ENCODE data around the gene CAPN2. TPM values are rescaled to one million over a fixed set of nuclear protein-coding genes. Genes with fewer than 3 reads are reported as not detected.
A peak's percentile ranks its signal among the peaks of the same experiment; 100 is the strongest.

CAPN2 gene
- total RNA-seq, 1 experiment from 2014 or later, result not detected

DNA sequence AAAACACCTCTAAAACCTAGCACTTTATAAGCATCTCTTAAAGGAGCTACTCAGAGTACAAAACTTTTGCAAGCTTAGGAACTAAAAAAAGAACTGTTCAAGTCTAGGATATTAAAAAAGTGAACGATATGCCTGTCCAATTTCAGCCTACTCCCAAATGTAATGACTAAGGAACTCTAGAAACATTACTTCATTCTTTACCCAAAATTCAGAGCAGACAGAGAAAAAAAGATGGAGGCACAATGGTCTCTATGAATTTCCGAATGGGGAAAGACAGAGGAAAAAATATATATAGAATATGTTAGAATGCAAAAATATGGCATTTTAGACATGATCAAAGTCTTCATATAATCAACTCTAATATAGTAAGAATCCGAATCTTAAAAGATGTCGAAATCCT, 72.2 kb downstream of the CAPN2 start:
- Histone ChIP-seq H2AFZ (ENCODE audit: low read length) (no peak overlapping the region), H3K4me2 (ENCODE audit: low read depth, low read length, poor library complexity, severe bottlenecking) (no peak overlapping the region), H4K20me1 (ENCODE audit: insufficient read depth, low read depth, low read length) (no peaks in the 10 kb centered on the region), H3K27me3 (ENCODE audit: low read length) (no peaks in the 10 kb centered on the region), H3K4me3 (ENCODE audit: low read length) (no peak overlapping the region), H3K27ac (ENCODE audit: low read length) (no peak overlapping the region), H3K9me2 (replicated peaks; ENCODE audit: insufficient read depth, low read length) (no peaks in the 10 kb centered on the region), H3K9me3 (ENCODE audit: low read length) (no peaks in the 10 kb centered on the region), H3K4me1 (ENCODE audit: low read length) (no peaks in the 10 kb centered on the region), H3K36me3 (ENCODE audit: insufficient read depth, low read length) (no peaks in the 10 kb centered on the region), H3K9ac (ENCODE audit: low read length) (no peak overlapping the region), H3K79me2 (ENCODE audit: low read length) (no peaks in the 10 kb centered on the region)
- no peak for DNase-seq

DNA sequence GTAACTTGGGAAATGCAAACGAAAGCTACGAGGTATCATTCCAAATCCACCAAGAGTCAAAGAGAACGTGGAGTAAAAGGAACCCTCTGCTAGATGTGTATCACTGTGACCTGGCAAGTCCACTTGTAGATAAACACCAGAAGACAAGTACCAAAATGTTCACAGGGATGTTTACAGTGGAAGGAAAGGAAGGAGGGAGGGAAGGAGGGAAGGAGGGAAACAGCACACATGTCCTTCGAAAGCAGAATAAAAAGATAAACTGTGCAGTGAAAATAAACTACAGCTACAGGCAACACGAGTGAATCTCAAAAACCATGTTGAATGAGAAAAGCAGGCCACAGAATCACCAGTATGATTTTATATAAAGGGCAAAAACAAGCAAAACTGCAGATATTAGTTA, 73.5 kb downstream of the CAPN2 start:
- H3K79me2 ChIP-seq (ENCODE audit: low read length), result no peaks in the 10 kb centered on the region
- H3K4me3 ChIP-seq (ENCODE audit: low read length), result no peak overlapping the region
- H3K9me2 ChIP-seq (replicated peaks; ENCODE audit: insufficient read depth, low read length), result no peaks in the 10 kb centered on the region
- H4K20me1 ChIP-seq (ENCODE audit: insufficient read depth, low read depth, low read length), result no peaks in the 10 kb centered on the region
- no peak overlapping the region for H2AFZ ChIP-seq (ENCODE audit: low read length)
- no peak overlapping the region for H3K27ac ChIP-seq (ENCODE audit: low read length)
- DNase-seq, result no peak
- no peak overlapping the region for H3K4me2 ChIP-seq (ENCODE audit: low read depth, low read length, poor library complexity, severe bottlenecking)
- no peaks in the 10 kb centered on the region for H3K27me3 ChIP-seq (ENCODE audit: low read length)
- H3K9me3 ChIP-seq (ENCODE audit: low read length), result no peaks in the 10 kb centered on the region
- no peak overlapping the region for H3K9ac ChIP-seq (ENCODE audit: low read length)
- no peaks in the 10 kb centered on the region for H3K4me1 ChIP-seq (ENCODE audit: low read length)
- no peaks in the 10 kb centered on the region for H3K36me3 ChIP-seq (ENCODE audit: insufficient read depth, low read length)

- Histone ChIP-seq H3K4me3 (ENCODE audit: low read length) (no peak overlapping the region), H3K9me2 (replicated peaks; ENCODE audit: insufficient read depth, low read length) (no peaks in the 10 kb centered on the region), H3K4me1 (ENCODE audit: low read length) (no peaks in the 10 kb centered on the region), H2AFZ (ENCODE audit: low read length) (no peak overlapping the region), H3K9ac (ENCODE audit: low read length) (no peak overlapping the region), H4K20me1 (ENCODE audit: insufficient read depth, low read depth, low read length) (no peaks in the 10 kb centered on the region), H3K79me2 (ENCODE audit: low read length) (no peaks in the 10 kb centered on the region), H3K27me3 (ENCODE audit: low read length) (no peaks in the 10 kb centered on the region), H3K27ac (ENCODE audit: low read length) (no peak overlapping the region), H3K4me2 (ENCODE audit: low read depth, low read length, poor library complexity, severe bottlenecking) (no peak overlapping the region), H3K9me3 (ENCODE audit: low read length) (no peaks in the 10 kb centered on the region), H3K36me3 (ENCODE audit: insufficient read depth, low read length) (no peaks in the 10 kb centered on the region)
- peak; percentile 14 for DNase-seq
Measured at GRCh38 chr1:223788746-223789415, 76.5 kb downstream of the CAPN2 start.

GRCh38 chr1:223792046-223792445, 79.7 kb downstream of the CAPN2 start:
- Histone ChIP-seq H3K36me3 (ENCODE audit: insufficient read depth, low read length) (no peaks in the 10 kb centered on the region), H3K27me3 (ENCODE audit: low read length) (no peaks in the 10 kb centered on the region), H3K79me2 (ENCODE audit: low read length) (no peaks in the 10 kb centered on the region), H2AFZ (ENCODE audit: low read length) (no peak overlapping the region), H3K4me2 (ENCODE audit: low read depth, low read length, poor library complexity, severe bottlenecking) (no peak overlapping the region), H3K9me2 (replicated peaks; ENCODE audit: insufficient read depth, low read length) (no peaks in the 10 kb centered on the region), H3K4me3 (ENCODE audit: low read length) (no peak overlapping the region), H3K27ac (ENCODE audit: low read length) (no peak overlapping the region), H3K9me3 (ENCODE audit: low read length) (no peaks in the 10 kb centered on the region), H4K20me1 (ENCODE audit: insufficient read depth, low read depth, low read length) (no peaks in the 10 kb centered on the region), H3K4me1 (ENCODE audit: low read length) (no peaks in the 10 kb centered on the region), H3K9ac (ENCODE audit: low read length) (no peak overlapping the region)
- peak; percentile 20 for DNase-seq

DNA sequence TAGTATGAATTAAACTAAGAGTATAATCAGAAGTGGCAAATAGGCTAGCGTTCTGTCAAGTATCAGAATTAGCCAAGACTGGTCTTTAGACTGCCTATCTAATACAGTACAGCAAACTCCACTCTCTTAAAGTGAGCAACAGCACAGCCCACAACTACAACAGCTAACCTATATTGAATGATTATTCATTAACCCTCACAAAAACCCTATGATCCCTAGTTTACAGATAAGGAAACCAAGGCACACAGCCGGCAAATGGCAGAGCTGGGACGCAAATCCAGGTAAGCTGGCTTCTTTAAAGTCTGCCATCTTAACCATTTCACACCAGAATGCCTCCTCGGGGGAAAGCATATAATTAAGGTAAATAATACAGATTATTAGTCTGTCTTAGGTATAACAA, 81.4 kb downstream of the CAPN2 start:
- no peaks in the 10 kb centered on the region for H3K36me3 ChIP-seq (ENCODE audit: insufficient read depth, low read length)
- no peak overlapping the region for H2AFZ ChIP-seq (ENCODE audit: low read length)

DNA sequence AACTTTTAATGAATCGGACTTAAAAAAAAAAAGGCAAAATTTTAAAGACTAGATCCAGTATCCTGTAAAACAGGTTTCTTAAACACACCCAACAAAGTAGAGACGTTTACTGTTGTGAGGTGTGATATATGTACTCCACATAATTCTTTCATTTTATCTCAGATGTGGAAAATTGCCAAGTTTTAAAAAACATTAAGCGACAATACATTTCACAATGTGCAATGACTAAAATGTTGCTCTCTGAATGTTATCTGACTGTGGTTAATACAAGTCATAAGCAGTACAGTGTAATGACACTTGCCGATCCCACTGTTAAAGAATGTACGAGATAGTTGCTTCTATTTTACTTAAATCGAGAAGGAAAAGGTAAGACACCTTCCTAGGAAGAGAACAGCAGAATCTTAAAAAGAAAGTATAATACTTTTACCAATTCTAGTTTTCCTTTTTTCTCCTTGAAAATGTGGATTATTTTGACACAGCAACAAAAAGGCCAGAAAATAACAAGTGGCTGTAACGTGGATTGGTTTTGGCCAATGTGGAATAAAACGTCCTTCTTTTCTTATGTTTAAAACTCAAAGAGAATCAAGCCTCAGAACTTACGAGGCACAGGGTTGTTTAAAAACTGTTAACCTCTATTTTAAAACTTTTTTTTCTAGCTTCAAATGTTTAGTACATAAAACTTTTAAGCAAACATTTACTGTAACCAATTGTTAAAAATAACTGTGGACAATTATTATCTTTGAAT, 82.0 kb downstream of the CAPN2 start:
- Histone ChIP-seq H2AFZ (ENCODE audit: low read length) (no peak overlapping the region), H3K9ac (ENCODE audit: low read length) (no peak overlapping the region), H3K4me1 (ENCODE audit: low read length) (no peaks in the 10 kb centered on the region), H3K4me3 (ENCODE audit: low read length) (no peak overlapping the region), H3K27me3 (ENCODE audit: low read length) (no peaks in the 10 kb centered on the region), H3K4me2 (ENCODE audit: low read depth, low read length, poor library complexity, severe bottlenecking) (no peak overlapping the region), H3K36me3 (ENCODE audit: insufficient read depth, low read length) (no peaks in the 10 kb centered on the region), H3K79me2 (ENCODE audit: low read length) (no peaks in the 10 kb centered on the region), H3K9me2 (replicated peaks; ENCODE audit: insufficient read depth, low read length) (no peaks in the 10 kb centered on the region), H3K9me3 (ENCODE audit: low read length) (no peaks in the 10 kb centered on the region), H3K27ac (ENCODE audit: low read length) (no peak overlapping the region), H4K20me1 (ENCODE audit: insufficient read depth, low read depth, low read length) (no peaks in the 10 kb centered on the region)
- no peak for DNase-seq

More for the DNA sequence above, 81.4 kb downstream of the CAPN2 start:
- Histone ChIP-seq H3K9me2 (replicated peaks; ENCODE audit: insufficient read depth, low read length) (no peaks in the 10 kb centered on the region), H3K4me1 (ENCODE audit: low read length) (no peaks in the 10 kb centered on the region), H3K4me2 (ENCODE audit: low read depth, low read length, poor library complexity, severe bottlenecking) (no peak overlapping the region), H4K20me1 (ENCODE audit: insufficient read depth, low read depth, low read length) (no peaks in the 10 kb centered on the region), H3K27ac (ENCODE audit: low read length) (no peak overlapping the region), H3K9ac (ENCODE audit: low read length) (no peak overlapping the region), H3K4me3 (ENCODE audit: low read length) (no peak overlapping the region), H3K27me3 (ENCODE audit: low read length) (no peaks in the 10 kb centered on the region), H3K9me3 (ENCODE audit: low read length) (no peaks in the 10 kb centered on the region), H3K79me2 (ENCODE audit: low read length) (no peaks in the 10 kb centered on the region)
- no peak for DNase-seq

DNA sequence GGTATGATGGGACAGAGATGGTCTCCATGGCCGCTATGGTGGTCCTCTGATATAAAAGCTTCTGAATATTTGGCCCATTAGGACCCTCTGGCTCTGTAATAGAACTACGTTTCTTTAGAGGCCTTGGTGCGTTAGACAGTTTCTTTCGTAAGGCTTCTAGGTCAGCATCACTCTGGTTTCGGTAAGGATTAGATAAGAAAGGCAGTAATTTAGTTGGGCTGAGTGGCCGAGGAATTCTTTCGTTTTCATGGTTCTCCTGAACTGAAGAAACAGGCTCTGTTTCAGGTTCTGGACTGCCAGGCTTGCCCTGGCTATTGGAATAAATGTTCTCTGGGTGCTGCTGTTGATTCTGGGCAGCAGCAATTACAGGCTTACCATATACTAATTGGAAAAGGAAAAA, 83.9 kb downstream of the CAPN2 start:
- no peak overlapping the region for H3K4me2 ChIP-seq (ENCODE audit: low read depth, low read length, poor library complexity, severe bottlenecking)
- H3K27ac ChIP-seq (ENCODE audit: low read length), result no peak overlapping the region
- no peaks in the 10 kb centered on the region for H3K4me1 ChIP-seq (ENCODE audit: low read length)
- no peaks in the 10 kb centered on the region for H3K36me3 ChIP-seq (ENCODE audit: insufficient read depth, low read length)
- H3K9me2 ChIP-seq (replicated peaks; ENCODE audit: insufficient read depth, low read length), result no peaks in the 10 kb centered on the region
- H3K79me2 ChIP-seq (ENCODE audit: low read length), result no peaks in the 10 kb centered on the region
- H4K20me1 ChIP-seq (ENCODE audit: insufficient read depth, low read depth, low read length), result no peaks in the 10 kb centered on the region
- H2AFZ ChIP-seq (ENCODE audit: low read length), result no peak overlapping the region
- no peak overlapping the region for H3K4me3 ChIP-seq (ENCODE audit: low read length)
- H3K9ac ChIP-seq (ENCODE audit: low read length), result no peak overlapping the region
- no peaks in the 10 kb centered on the region for H3K27me3 ChIP-seq (ENCODE audit: low read length)
- no peaks in the 10 kb centered on the region for H3K9me3 ChIP-seq (ENCODE audit: low read length)
- no peak for DNase-seq

DNA sequence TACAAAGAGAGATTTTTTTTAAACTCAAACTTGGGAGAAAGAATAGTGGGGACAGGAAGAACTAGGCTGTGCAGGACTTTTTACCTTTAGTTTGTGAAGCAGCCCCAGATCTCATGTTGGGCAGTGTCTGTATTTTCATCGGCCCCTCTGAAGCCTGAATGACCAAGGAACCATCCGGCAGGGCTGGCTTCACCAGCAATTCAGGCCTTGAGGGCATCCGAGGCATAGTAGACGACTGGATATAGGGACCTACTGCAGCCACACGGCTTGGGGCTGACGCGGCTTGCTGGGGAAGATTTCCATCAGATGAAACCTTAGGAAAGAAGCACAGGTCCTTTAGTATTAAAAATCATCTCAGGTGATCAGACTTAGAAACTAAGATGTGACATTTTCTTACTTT, 89.7 kb downstream of the CAPN2 start:
- no peak overlapping the region for H3K4me2 ChIP-seq (ENCODE audit: low read depth, low read length, poor library complexity, severe bottlenecking)
- H2AFZ ChIP-seq (ENCODE audit: low read length), result no peak overlapping the region
- H3K9ac ChIP-seq (ENCODE audit: low read length), result no peak overlapping the region
- H3K27ac ChIP-seq (ENCODE audit: low read length), result no peak overlapping the region
- H3K79me2 ChIP-seq (ENCODE audit: low read length), result no peaks in the 10 kb centered on the region
- H3K9me3 ChIP-seq (ENCODE audit: low read length), result no peaks in the 10 kb centered on the region
- H3K4me1 ChIP-seq (ENCODE audit: low read length), result no peaks in the 10 kb centered on the region
- H3K4me3 ChIP-seq (ENCODE audit: low read length), result no peak overlapping the region
- H3K36me3 ChIP-seq (ENCODE audit: insufficient read depth, low read length), result no peaks in the 10 kb centered on the region
- no peaks in the 10 kb centered on the region for H3K27me3 ChIP-seq (ENCODE audit: low read length)
- no peaks in the 10 kb centered on the region for H4K20me1 ChIP-seq (ENCODE audit: insufficient read depth, low read depth, low read length)
- no peaks in the 10 kb centered on the region for H3K9me2 ChIP-seq (replicated peaks; ENCODE audit: insufficient read depth, low read length)
- DNase-seq, result peak; percentile 17

All from Karpas-422 (cell line).